ENCODE data around the gene NINL. TPM values are rescaled to one million over a fixed set of nuclear protein-coding genes. Genes with fewer than 3 reads are reported as not detected.

The NINL gene
- total RNA-seq, 4 donors from 2014 or later = 2.5 to 11.6 (median 4.7) TPM

DNA sequence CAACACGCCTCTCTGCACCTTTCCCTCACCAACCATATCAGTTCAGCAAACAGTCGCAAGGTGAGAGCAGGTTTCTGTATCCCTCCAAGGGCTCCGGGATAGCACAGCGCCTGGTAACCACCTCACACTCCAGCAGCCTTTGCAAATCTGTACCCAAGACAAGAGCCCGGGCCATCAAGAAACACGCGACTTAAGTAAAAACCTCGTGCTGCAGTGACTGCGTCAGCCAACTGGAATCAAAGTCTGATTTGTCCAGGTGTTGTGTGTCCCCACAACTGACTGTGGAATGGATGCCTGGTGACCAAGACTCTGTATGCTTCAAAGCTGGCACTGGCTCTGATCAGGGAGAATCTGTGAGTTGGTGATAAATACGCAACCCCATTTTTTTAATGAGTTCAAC is 74.1 kb downstream of the NINL start:
- H3K4me3 ChIP-seq = no peak overlapping the region
- intact Hi-C loops (cut with DNase I) = no loop called here
- H3K27me3 ChIP-seq = no peaks in the 10 kb centered on the region
- H3K27ac ChIP-seq = no peak overlapping the region
- H3K4me1 ChIP-seq = no peaks in the 10 kb centered on the region
- peaks cover 0 to 22% (median 10%) of the 10 kb centered on the region in 3 donors for H3K9me3 ChIP-seq
- H3K36me3 ChIP-seq = peaks cover 0 to 99% (median 5%) of the 10 kb centered on the region in 3 donors
- no peak for TF ChIP-seq POLR2A (IDR thresholded peaks at IDR 0.05)
- TF ChIP-seq, protein P1, sequence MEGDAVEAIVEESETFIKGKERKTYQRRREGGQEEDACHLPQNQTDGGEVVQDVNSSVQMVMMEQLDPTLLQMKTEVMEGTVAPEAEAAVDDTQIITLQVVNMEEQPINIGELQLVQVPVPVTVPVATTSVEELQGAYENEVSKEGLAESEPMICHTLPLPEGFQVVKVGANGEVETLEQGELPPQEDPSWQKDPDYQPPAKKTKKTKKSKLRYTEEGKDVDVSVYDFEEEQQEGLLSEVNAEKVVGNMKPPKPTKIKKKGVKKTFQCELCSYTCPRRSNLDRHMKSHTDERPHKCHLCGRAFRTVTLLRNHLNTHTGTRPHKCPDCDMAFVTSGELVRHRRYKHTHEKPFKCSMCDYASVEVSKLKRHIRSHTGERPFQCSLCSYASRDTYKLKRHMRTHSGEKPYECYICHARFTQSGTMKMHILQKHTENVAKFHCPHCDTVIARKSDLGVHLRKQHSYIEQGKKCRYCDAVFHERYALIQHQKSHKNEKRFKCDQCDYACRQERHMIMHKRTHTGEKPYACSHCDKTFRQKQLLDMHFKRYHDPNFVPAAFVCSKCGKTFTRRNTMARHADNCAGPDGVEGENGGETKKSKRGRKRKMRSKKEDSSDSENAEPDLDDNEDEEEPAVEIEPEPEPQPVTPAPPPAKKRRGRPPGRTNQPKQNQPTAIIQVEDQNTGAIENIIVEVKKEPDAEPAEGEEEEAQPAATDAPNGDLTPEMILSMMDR (IDR thresholded peaks at IDR 0.05) = no peak
- no peak for DNase-seq
- WGBS, 2 donors = 94 to 100% methylated on average over 6 to 7 of the region's 10 CpGs

DNA sequence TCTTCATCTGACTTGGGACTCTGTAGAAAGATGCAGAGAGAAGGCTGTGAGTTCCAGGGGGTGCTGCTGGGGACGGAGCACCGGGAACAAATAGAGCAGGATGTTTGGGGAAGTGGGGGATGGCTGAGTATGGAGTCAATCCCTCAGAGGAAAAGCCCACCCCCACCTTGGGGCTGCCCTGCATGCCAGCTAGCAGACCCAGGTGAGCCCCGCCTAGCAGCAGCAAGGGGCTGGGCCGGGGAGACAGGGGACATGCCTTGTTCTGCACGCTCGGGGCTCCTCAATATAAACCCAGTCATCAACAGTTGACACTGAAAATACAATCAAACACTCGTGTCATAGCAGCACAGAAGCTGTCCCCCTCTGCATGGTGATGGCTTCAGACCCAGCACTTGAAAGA is 74.6 kb downstream of the NINL start:
- no peaks in the 10 kb centered on the region for H3K27me3 ChIP-seq
- H3K4me1 ChIP-seq = no peaks in the 10 kb centered on the region
- H3K9me3 ChIP-seq = peaks cover 0 to 19% (median 10%) of the 10 kb centered on the region in 3 donors
- H3K36me3 ChIP-seq = peaks cover 0 to 95% (median 5%) of the 10 kb centered on the region in 3 donors
- H3K27ac ChIP-seq = no peak overlapping the region
- WGBS, 2 donors = 84 to 94% methylated on average over 3 to 6 of the region's 7 CpGs
- no peak overlapping the region for H3K4me3 ChIP-seq
- no peak for DNase-seq
- no peak for TF ChIP-seq POLR2A (IDR thresholded peaks at IDR 0.05)
- TF ChIP-seq, protein P1 (IDR thresholded peaks at IDR 0.05) = no peak
- intact Hi-C loops (cut with DNase I) = no loop called here

DNA sequence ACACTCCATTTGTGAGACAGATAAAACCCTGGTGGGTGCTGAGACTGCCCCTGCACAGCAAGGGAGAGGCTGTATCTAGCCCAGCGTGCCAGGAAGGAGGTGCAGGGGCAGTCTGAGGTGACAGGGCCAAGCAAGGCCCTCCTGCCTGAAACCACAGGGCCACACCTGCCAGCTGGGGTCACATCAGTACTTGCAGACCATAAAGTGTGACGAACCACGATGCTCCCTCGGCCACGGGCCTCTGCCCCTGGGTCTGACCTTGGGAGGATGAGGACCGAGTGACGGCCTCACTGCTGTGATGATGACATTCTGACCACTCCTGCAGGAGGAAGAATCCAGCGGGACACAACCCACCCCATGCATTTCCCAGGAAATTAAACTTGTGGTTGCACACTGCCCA is 75.1 kb downstream of the NINL start:
- intact Hi-C loops (cut with DNase I) = no loop called here
- Histone ChIP-seq H3K27me3 (no peaks in the 10 kb centered on the region), H3K9me3 (peaks cover 0 to 14% (median 10%) of the 10 kb centered on the region in 3 donors), H3K27ac (no peak overlapping the region), H3K4me3 (no peak overlapping the region), H3K4me1 (no peaks in the 10 kb centered on the region), H3K36me3 (peaks cover 0 to 93% (median 5%) of the 10 kb centered on the region in 3 donors)
- no peak for DNase-seq
- TF ChIP-seq, protein P1 (IDR thresholded peaks at IDR 0.05) = no peak
- WGBS, 2 donors = 80 to 96% methylated on average over 1 to 7 of the region's 8 CpGs

DNA sequence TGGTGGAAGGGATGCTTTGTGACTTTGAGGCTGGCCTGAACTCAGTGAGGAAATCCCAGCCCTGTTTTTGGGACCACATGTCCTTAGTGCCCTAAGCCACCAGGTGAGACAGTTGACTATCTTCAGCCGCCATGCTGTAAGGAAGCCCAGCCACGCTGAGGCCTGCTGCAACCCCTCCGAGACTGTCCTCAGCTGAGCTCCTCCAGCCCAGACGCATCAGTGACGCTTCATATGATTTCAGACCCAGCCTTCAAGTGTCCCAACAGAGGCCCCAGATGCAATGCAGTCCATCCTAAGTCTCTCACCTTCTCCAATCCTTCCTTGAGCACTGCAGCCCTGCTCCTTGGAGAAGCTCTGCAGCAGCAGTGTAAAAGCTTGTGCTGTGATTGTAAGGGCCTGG is 76.2 kb downstream of the NINL start:
- peaks cover 0 to 2% (median 0%) of the 10 kb centered on the region in 3 donors for H3K9me3 ChIP-seq
- intact Hi-C loops (cut with DNase I) = no loop called here
- no peak overlapping the region for H3K27ac ChIP-seq
- TF ChIP-seq, protein P1 (IDR thresholded peaks at IDR 0.05) = no peak
- TF ChIP-seq POLR2A (IDR thresholded peaks at IDR 0.05) = no peak
- WGBS, 2 donors = 97% methylated on average over 5 of the region's 5 CpGs; no CpG with 5 or more reads in 1 of the 2 donors
- H3K36me3 ChIP-seq = peaks cover 0 to 93% (median 5%) of the 10 kb centered on the region in 3 donors
- no peak for DNase-seq
- H3K4me3 ChIP-seq = no peak overlapping the region
- no peaks in the 10 kb centered on the region for H3K27me3 ChIP-seq
- no peaks in the 10 kb centered on the region for H3K4me1 ChIP-seq

DNA sequence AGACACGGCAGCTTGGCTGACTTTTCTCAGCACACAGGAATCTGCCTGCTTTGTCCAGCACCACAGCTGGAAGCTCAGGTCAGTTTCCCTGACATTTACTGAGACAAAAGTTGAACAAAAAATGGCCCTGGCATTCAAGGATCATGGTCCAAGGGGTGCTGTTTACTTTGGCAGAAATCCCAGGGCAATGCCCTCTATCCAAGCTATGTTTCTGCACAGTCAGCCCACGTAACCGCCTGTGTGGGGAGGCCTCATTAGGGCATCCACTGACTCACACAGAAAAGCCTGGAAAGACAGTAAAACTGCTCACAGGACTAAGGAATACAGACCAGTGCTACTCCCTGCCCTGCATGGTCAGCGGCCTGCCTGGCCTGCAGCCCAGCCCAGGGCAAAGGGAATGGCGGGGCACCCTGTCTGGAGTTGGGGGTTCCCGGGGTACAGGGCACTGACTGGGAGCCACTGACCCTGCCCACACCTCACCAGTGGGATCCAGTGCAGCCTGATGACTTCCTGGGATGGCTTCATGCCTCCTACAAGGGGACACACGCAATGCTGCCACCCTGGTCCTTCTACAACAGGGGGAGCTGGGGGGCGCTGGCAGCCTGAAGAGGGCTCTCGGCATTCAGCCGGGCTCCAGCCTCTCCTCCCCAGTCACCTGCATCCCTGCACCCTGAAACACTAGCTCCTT is 77.1 kb downstream of the NINL start:
- Histone ChIP-seq H3K27me3 (no peaks in the 10 kb centered on the region), H3K27ac (no peak overlapping the region), H3K9me3 (no peaks in the 10 kb centered on the region), H3K36me3 (peaks cover 0 to 93% (median 5%) of the 10 kb centered on the region in 3 donors), H3K4me1 (no peaks in the 10 kb centered on the region), H3K4me3 (no peak overlapping the region)
- DNase-seq = no peak
- TF ChIP-seq, protein P1 (IDR thresholded peaks at IDR 0.05) = no peak
- TF ChIP-seq POLR2A (IDR thresholded peaks at IDR 0.05) = no peak
- intact Hi-C loops (cut with DNase I) = no loop called here
- WGBS, 2 donors = 74 to 80% methylated on average over 6 to 10 of the region's 10 CpGs
